Osteoblast (primary cell): Measurements from ENCODE around the gene PI4K2A. TPM values are rescaled to one million over a fixed set of nuclear protein-coding genes. Genes with fewer than 3 reads are reported as not detected.

Experiments
- DNase-seq: peaks from one replicate; pipeline ENCODE4 v3.0.0; 2011; ENCODE audit warnings: low spot score, mixed read lengths; ENCODE audit not compliant: insufficient read length; ENCODE audit errors: missing footprints
- H2AFZ ChIP-seq: 2 replicates; pipeline ENCODE4 v1.6.0; 2011; ENCODE audit warnings: mild to moderate bottlenecking, low read length
- H3K27ac ChIP-seq: 2 replicates; pipeline ENCODE4 v1.5.1; 2011; ENCODE audit warnings: mild to moderate bottlenecking, low read depth, low read length, moderate library complexity
- H3K27me3 ChIP-seq: 2 replicates; pipeline ENCODE4 v1.6.0; 2012; ENCODE audit warnings: mild to moderate bottlenecking, control low read depth, inconsistent platforms, low read length, moderate library complexity; ENCODE audit not compliant: insufficient read depth
- H3K36me3 ChIP-seq: 2 replicates; pipeline ENCODE4 v1.5.1; 2011; ENCODE audit warnings: mild to moderate bottlenecking, low read length, control low read depth, moderate library complexity; ENCODE audit not compliant: insufficient read depth
- H3K4me1 ChIP-seq: 2 replicates; pipeline ENCODE4 v1.5.1; 2011; ENCODE audit warnings: mild to moderate bottlenecking, low read length, control low read depth, moderate library complexity; ENCODE audit not compliant: insufficient read depth
- H3K4me2 ChIP-seq: 2 replicates; pipeline ENCODE4 v1.6.0; 2011; ENCODE audit warnings: mild to moderate bottlenecking, low read length; ENCODE audit not compliant: insufficient read depth
- H3K4me3 ChIP-seq: fragments of 200-600 bp; sonication (generic); 3 replicates; pipeline ENCODE4 v1.5.1; 2012; ENCODE audit warnings: mild to moderate bottlenecking, low read length, inconsistent platforms; ENCODE audit not compliant: insufficient read depth
- H3K79me2 ChIP-seq: 2 replicates; pipeline ENCODE4 v1.6.0; 2012; ENCODE audit warnings: mild to moderate bottlenecking, low read length, control low read depth, inconsistent platforms; ENCODE audit not compliant: insufficient read depth
- H3K9me3 ChIP-seq: 2 replicates; pipeline ENCODE4 v1.5.1; 2011; ENCODE audit warnings: low read depth, low read length, control low read depth
- H4K20me1 ChIP-seq: 2 replicates; pipeline ENCODE4 v1.6.0; 2012; ENCODE audit warnings: mild to moderate bottlenecking, low read length, control low read depth; ENCODE audit not compliant: insufficient read depth
- total RNA-seq: library from RNA; depleted of rRNA; stranded (reverse); fragments of >200 nt; gene quantifications from 2 replicates; pipeline ENCODE4 v1.2.3, GENCODE V29; 2012
- TF ChIP-seq, protein P1 (sequence below): IDR thresholded peaks from 2 replicates; pipeline ENCODE4 v1.5.1; 2011; ENCODE audit warnings: mild to moderate bottlenecking, low read depth, low read length, moderate library complexity; ENCODE audit errors: extremely low read depth

Gene PI4K2A
- total RNA-seq, 1 donor: 23.5 TPM

DNA sequence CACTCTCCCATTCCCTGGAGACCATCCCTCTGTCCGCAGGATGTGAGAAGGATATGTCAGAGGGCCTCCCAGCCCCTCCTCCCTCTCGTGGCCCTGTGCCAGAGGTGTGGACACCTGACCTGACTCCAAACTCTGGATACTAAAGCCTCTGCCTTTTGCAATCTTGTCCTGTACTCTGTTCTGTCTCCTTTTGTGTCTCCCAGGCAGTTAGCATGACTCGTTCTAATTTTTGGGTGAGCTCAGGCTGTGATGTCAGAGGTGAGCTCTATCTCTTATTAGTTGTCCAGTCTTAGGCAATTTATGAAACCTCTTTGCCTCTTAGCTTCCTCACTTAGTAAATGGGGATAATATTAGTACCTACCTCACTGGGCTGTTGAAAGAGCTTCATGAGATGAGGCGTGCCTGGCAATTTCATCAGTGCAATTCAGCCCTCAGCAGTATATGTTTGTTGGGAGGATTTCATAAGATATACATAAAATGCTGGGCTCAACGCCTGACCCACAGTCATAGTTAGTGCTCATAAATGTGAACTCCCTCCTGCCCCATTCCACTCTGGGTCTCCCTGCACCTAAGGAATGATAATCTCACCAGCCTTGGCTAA lies 84.0 kb downstream of the PI4K2A start:
- peaks cover 1% of the 10 kb centered on the region for H3K79me2 ChIP-seq
- H4K20me1 ChIP-seq: no peaks in the 10 kb centered on the region
- H2AFZ ChIP-seq: no peak overlapping the region
- no peaks in the 10 kb centered on the region for H3K27me3 ChIP-seq
- H3K4me2 ChIP-seq: no peak overlapping the region
- DNase-seq: peak; percentile 46
- no peaks in the 10 kb centered on the region for H3K36me3 ChIP-seq
- H3K9me3 ChIP-seq: no peaks in the 10 kb centered on the region
- H3K4me3 ChIP-seq: no peak overlapping the region
- peaks cover 9% of the 10 kb centered on the region for H3K4me1 ChIP-seq
- TF ChIP-seq, protein P1, sequence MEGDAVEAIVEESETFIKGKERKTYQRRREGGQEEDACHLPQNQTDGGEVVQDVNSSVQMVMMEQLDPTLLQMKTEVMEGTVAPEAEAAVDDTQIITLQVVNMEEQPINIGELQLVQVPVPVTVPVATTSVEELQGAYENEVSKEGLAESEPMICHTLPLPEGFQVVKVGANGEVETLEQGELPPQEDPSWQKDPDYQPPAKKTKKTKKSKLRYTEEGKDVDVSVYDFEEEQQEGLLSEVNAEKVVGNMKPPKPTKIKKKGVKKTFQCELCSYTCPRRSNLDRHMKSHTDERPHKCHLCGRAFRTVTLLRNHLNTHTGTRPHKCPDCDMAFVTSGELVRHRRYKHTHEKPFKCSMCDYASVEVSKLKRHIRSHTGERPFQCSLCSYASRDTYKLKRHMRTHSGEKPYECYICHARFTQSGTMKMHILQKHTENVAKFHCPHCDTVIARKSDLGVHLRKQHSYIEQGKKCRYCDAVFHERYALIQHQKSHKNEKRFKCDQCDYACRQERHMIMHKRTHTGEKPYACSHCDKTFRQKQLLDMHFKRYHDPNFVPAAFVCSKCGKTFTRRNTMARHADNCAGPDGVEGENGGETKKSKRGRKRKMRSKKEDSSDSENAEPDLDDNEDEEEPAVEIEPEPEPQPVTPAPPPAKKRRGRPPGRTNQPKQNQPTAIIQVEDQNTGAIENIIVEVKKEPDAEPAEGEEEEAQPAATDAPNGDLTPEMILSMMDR: no peak
- peak overlapping the region; percentile 10 for H3K27ac ChIP-seq

Other genes starting within 250 kb of the PI4K2A start
- 15.0 and 15.9 TPM in 2 replicates for gene RRP12, start 239.3 kb upstream of the PI4K2A start, total RNA-seq
- 256 and 330 TPM in 2 replicates for gene PGAM1, start 214.5 kb upstream of the PI4K2A start, total RNA-seq
- 40.2 and 47.4 TPM in 2 replicates for gene EXOSC1, start 194.7 kb upstream of the PI4K2A start, total RNA-seq
- 39.8 and 45.1 TPM in 2 replicates for gene ZDHHC16, start 194.5 kb upstream of the PI4K2A start, total RNA-seq
- 60.4 and 63.0 TPM in 2 replicates for gene MMS19, start 142.2 kb upstream of the PI4K2A start, total RNA-seq
- gene UBTD1, start 141.7 kb upstream of the PI4K2A start, total RNA-seq: 29.0 and 32.7 TPM in 2 replicates
- gene ANKRD2, start 67.9 kb upstream of the PI4K2A start, total RNA-seq: 0.29 and 0.72 TPM in 2 replicates
- 1.4 and 2.7 TPM in 2 replicates for gene HOGA1, start 56.3 kb upstream of the PI4K2A start, total RNA-seq
- 0.29 and 0.36 TPM in 2 replicates for gene C10orf62, start 51.0 kb upstream of the PI4K2A start, total RNA-seq
- gene MORN4, start 7.2 kb upstream of the PI4K2A start, total RNA-seq: 4.0 and 7.7 TPM in 2 replicates
- 101 and 105 TPM in 2 replicates for gene AVPI1, start 46.6 kb downstream of the PI4K2A start, total RNA-seq
- 56.6 and 57.5 TPM in 2 replicates for gene MARVELD1, start 73.1 kb downstream of the PI4K2A start, total RNA-seq
- gene ZFYVE27, start 96.5 kb downstream of the PI4K2A start, total RNA-seq: 16.5 and 19.9 TPM in 2 replicates
- gene SFRP5, start 131.3 kb downstream of the PI4K2A start, total RNA-seq: not detected in 2 replicates
- gene GOLGA7B, start 209.2 kb downstream of the PI4K2A start, total RNA-seq: under 0.01 TPM in 1 of 2 replicates, not detected in the other